ENCODE data around the gene LNX1.

DNA sequence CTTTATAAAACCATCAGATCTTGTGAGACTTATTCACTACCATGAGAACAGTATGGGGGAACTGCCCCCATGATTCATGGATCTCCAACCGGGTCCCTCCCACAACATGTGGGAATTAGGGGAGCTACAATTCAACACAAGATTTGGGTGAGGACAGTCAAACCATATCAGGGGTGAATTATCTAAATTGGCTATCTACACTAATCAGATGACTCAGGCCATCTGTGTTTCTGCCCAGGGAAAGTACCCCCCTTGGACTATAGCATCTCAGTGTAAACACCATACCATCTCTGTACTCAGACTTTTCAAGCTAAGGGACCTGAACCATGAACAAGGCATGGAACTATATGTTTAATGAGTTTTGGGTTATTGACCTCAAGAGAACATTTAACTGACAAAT is 76.8 kb downstream of the LNX1 start:
- TF ChIP-seq, protein P1, sequence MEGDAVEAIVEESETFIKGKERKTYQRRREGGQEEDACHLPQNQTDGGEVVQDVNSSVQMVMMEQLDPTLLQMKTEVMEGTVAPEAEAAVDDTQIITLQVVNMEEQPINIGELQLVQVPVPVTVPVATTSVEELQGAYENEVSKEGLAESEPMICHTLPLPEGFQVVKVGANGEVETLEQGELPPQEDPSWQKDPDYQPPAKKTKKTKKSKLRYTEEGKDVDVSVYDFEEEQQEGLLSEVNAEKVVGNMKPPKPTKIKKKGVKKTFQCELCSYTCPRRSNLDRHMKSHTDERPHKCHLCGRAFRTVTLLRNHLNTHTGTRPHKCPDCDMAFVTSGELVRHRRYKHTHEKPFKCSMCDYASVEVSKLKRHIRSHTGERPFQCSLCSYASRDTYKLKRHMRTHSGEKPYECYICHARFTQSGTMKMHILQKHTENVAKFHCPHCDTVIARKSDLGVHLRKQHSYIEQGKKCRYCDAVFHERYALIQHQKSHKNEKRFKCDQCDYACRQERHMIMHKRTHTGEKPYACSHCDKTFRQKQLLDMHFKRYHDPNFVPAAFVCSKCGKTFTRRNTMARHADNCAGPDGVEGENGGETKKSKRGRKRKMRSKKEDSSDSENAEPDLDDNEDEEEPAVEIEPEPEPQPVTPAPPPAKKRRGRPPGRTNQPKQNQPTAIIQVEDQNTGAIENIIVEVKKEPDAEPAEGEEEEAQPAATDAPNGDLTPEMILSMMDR (optimal IDR thresholded peaks at IDR 0.05 in 1 of 3, IDR thresholded peaks at IDR 0.05 in 1 of 3, conservative IDR thresholded peaks at IDR 0.05 in 1 of 3; ENCODE audit: extremely low read depth in 1 of 3, insufficient read depth in 2 of 3, low read length in 3 of 3): no peak
- no peak for TF ChIP-seq EZH2 (IDR thresholded peaks at IDR 0.05; ENCODE audit: low read length)
